GM12878 (cell line): ENCODE data around the gene SETD1A. TPM values are rescaled to one million over a fixed set of nuclear protein-coding genes. Genes with fewer than 3 reads are reported as not detected.

Source experiments
- ATAC-seq: fragments of 200-7000 bp; cut with Tn5 transposase; 3 replicates; pipeline ENCODE4 v1.9.1; 2020; ENCODE audit warnings: mild to moderate bottlenecking, moderate library complexity
- BruUV-seq: library from RNA; stranded (reverse); fragments of 400-500 nt; replicated peaks from 2 replicates; lab custom pipeline; 2021; lab: Mats Ljungman, UMichigan
- CTCF ChIA-PET: fragments of 300-600 bp; sonication (Branson Sonifier 250); formaldehyde crosslinking; extraction: SDS; loops from one replicate; lab custom pipeline; 2021; ENCODE audit warnings: inconsistent platforms; lab: Yijun Ruan, JAX
- POLR2A ChIA-PET: fragments of 350-600 bp; formaldehyde crosslinking; extraction: SDS; loops from one replicate; lab custom pipeline; 2021; ENCODE audit warnings: inconsistent platforms; lab: Charles Lee
- RAD21 ChIA-PET: fragments of 300-600 bp; sonication (Branson Sonifier 250); formaldehyde crosslinking; loops from one replicate; lab custom pipeline; 2023; ENCODE audit warnings: antibody characterized with exemption; ENCODE audit not compliant: unreplicated experiment; lab: Charles Lee
- SMC1A ChIA-PET: fragments of 300-600 bp; sonication (Branson Sonifier 250); formaldehyde crosslinking; loops from one replicate; lab custom pipeline; 2023; ENCODE audit not compliant: unreplicated experiment, uncharacterized antibody; lab: Charles Lee
- DNase-seq: peaks from one replicate; pipeline ENCODE4 v3.0.0-alpha.2; 2011; ENCODE audit warnings: low read depth, low spot score
- FAIRE-seq: peaks from 3 replicates; lab custom pipeline; 2011; peaks lifted over from hg19 to GRCh38; lab: Jason Lieb, UNC
- H2AFZ ChIP-seq: 2 replicates; pipeline ENCODE4 v1.6.0; 2011; ENCODE audit warnings: low read depth, low read length, control low read depth; ENCODE audit not compliant: control insufficient read depth
- H3K27ac ChIP-seq: 2 replicates; pipeline ENCODE4 v1.5.1; 2011; ENCODE audit warnings: control low read depth; ENCODE audit not compliant: control insufficient read depth, insufficient read depth
- H3K27me3 ChIP-seq, 2 experiments: replicated peaks in 1 of 2; 2 replicates each; pipeline versions ENCODE4 v1.6.0 to v1.6.1; 2011; ENCODE audit warnings: low read length in 1 of 2; ENCODE audit not compliant: control insufficient read depth in 2 of 2, insufficient read depth in 2 of 2
- H3K36me3 ChIP-seq, 2 experiments: 2 replicates each; pipeline ENCODE4 v1.5.1; 2011; ENCODE audit warnings: low read length in 1 of 2; ENCODE audit not compliant: control insufficient read depth in 2 of 2, insufficient read depth in 2 of 2
- H3K4me1 ChIP-seq: 2 replicates; pipeline ENCODE4 v1.6.1; 2011; ENCODE audit warnings: mild to moderate bottlenecking, low read length, moderate library complexity, mixed read lengths; ENCODE audit not compliant: control insufficient read depth, insufficient read depth
- H3K4me2 ChIP-seq: 2 replicates; pipeline ENCODE4 v1.6.0; 2011; ENCODE audit warnings: control low read depth; ENCODE audit not compliant: control insufficient read depth, insufficient read depth
- H3K4me3 ChIP-seq: fragments of 200-600 bp; sonication (generic); 2 replicates; pipeline ENCODE4 v1.5.1; 2016
- H3K79me2 ChIP-seq: 2 replicates; pipeline ENCODE4 v1.6.0; 2011; ENCODE audit warnings: low read length; ENCODE audit not compliant: control insufficient read depth, insufficient read depth
- H3K9ac ChIP-seq: 2 replicates; pipeline ENCODE4 v1.8.0; 2011; ENCODE audit warnings: low read length, control low read depth, mixed read lengths; ENCODE audit not compliant: control insufficient read depth, insufficient read depth
- H3K9me3 ChIP-seq: replicated peaks from 3 replicates; pipeline ENCODE4 v1.5.1; 2011; ENCODE audit warnings: mild to moderate bottlenecking, low read length; ENCODE audit not compliant: control insufficient read depth, insufficient read depth
- H4K20me1 ChIP-seq: 2 replicates; pipeline ENCODE4 v1.6.0; 2011; ENCODE audit not compliant: control insufficient read depth, insufficient read depth
- EGR1 ChIP-seq, 2 experiments: IDR thresholded peaks; 1 replicate in 1 of 2; 2 replicates in 1 of 2; pipeline ENCODE4 v1.6.1; 2011 to 2012; ENCODE audit warnings: low read depth in 2 of 2, low read length in 2 of 2, borderline replicate concordance in 1 of 2, mild to moderate bottlenecking in 1 of 2, moderate library complexity in 1 of 2
- IRF4 ChIP-seq: IDR thresholded peaks from 2 replicates; pipeline ENCODE4 v1.6.1; 2011; ENCODE audit warnings: low read depth, low read length
- NFIC ChIP-seq: IDR thresholded peaks from 2 replicates; pipeline ENCODE4 v1.6.1; 2012; ENCODE audit warnings: low read depth, mild to moderate bottlenecking, inconsistent platforms, low read length, moderate library complexity
- RELA ChIP-seq: fragments of 450-650 bp; IDR thresholded peaks from 2 replicates; pipeline ENCODE4 v1.8.0; 2014; ENCODE audit warnings: borderline replicate concordance; ENCODE audit not compliant: partially characterized antibody
- ZBTB11 ChIP-seq: fragments of 450-650 bp; formaldehyde crosslinking; IDR thresholded peaks from 2 replicates; pipeline ENCODE4 v1.5.0; 2022; ENCODE audit warnings: mild to moderate bottlenecking, missing genetic modification characterization
- WGBS: methylation state at CpG from one replicate; pipeline ENCODE4 v1.1.6; 2016; ENCODE audit warnings: low lambda C conversion rate; ENCODE audit not compliant: insufficient replicate concordance, insufficient coverage; ENCODE audit errors: missing lambda C conversion rate; 5-methylcytosine and 5-hydroxymethylcytosine counted together
- in situ Hi-C: fragments of 300-500 bp; cut with MboI; formaldehyde crosslinking; loops from 9 replicates; pipeline ENCODE4 v1.14.3; 2018; ENCODE audit warnings: mixed read lengths
- intact Hi-C: fragments of 100-400 bp; cut with micrococcal nuclease; formaldehyde crosslinking; loops from one replicate; pipeline ENCODE4 v1.14.2; 2022; ENCODE audit not compliant: unreplicated experiment
- polyA plus RNA-seq, 11 experiments: library from polyadenylated mRNA; depleted of rRNA in 4 of 11; unstranded in 6 of 11; stranded (reverse) in 5 of 11; fragments of >200 nt; fragmentation: Nextera tagmentation in 4 of 11; fragmentation: Illumina TruSeq in 1 of 11; extraction: Ambion mirVana in 4 of 11; extraction: Trizol in 1 of 11; gene quantifications; 1 replicate in 1 of 11; 2 replicates in 10 of 11; pipeline versions ENCODE4 v1.2.1 to v1.2.3, GENCODE V29; 2011 to 2016; ENCODE audit warnings: inconsistent platforms in 2 of 11, missing spikeins in 2 of 11, low read depth in 1 of 11
- total RNA-seq, 4 experiments: library from RNA; depleted of rRNA in 3 of 4; stranded (reverse); fragments of >200 nt in 3 of 4; fragmentation: Illumina TruSeq in 1 of 4; extraction: Trizol in 1 of 4; gene quantifications; 2 replicates each; pipeline versions ENCODE4 v1.2.1 to v1.2.3, GENCODE V29; 2013 to 2021

Gene SETD1A
- total and polyA plus RNA-seq, 10 of the 15 experiments (the other 5 are each of a cell fraction or from before 2014, with no cell fraction given): 0.02 to 25.9 (median 4.9) TPM

DNA sequence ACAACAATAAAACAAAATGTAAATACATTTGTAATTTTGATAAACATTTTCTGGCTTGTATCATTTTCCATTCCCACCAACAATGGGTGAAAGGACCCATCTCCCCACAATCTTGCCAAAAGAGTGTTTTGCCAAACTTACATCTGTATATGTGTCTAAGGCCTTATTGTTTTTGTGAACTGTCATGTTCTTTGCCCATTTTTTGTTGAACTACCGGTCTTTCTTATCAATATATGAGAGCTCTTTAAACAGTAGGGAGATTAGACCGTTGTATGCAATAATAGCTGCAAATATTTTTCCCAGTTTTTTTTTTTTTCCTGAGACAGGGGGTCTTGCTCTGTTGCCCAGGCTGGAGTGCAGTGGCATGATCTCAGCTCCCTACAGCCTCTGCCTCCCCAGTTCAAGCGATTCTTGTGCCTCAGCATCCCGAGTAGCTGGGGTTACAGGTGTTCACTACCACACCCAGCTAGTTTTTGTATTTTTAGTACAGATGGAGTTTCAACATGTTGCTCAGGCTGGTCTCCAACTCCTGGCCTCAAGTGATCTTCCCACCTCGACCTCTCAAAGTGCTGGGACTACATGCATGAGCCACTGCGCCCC, 66.2 kb downstream of the SETD1A start:
- WGBS: 42% methylated on average over 6 of the region's 6 CpGs
- H3K9ac ChIP-seq: no peak overlapping the region
- no peaks in the 10 kb centered on the region for H3K36me3 ChIP-seq
- H3K4me1 ChIP-seq: no peaks in the 10 kb centered on the region
- RAD21 ChIA-PET: interaction anchor here (0.6 to 1.5 kb wide), 4 partner anchors 27 to 69 kb away, joined by 3 to 4 read pairs (median 3); partner anchors contain the start of gene HSD3B7
- no peak for DNase-seq
- no TSS peak for BruUV-seq
- SMC1A ChIA-PET: no interaction called here
- H3K4me3 ChIP-seq: no peak overlapping the region
- POLR2A ChIA-PET: no interaction called here
- H3K4me2 ChIP-seq: no peak overlapping the region
- H3K9me3 ChIP-seq: no peaks in the 10 kb centered on the region
- intact Hi-C loops: no loop called here
- CTCF ChIA-PET: no interaction called here
- H3K79me2 ChIP-seq: no peaks in the 10 kb centered on the region
- H2AFZ ChIP-seq: no peak overlapping the region
- H4K20me1 ChIP-seq: no peaks in the 10 kb centered on the region
- no peak for TF ChIP-seq IRF4
- TF ChIP-seq, all 136 proteins: peak for 0
- no peaks in the 10 kb centered on the region for H3K27me3 ChIP-seq
- FAIRE-seq (no peak), ATAC-seq (no peak)
- in situ Hi-C loops: no loop called here
- no peak overlapping the region for H3K27ac ChIP-seq

- H3K9me3 ChIP-seq: no peaks in the 10 kb centered on the region
- no peak overlapping the region for H3K4me2 ChIP-seq
- 42% methylated on average over 5 of the region's 5 CpGs for WGBS
- H4K20me1 ChIP-seq: no peaks in the 10 kb centered on the region
- no peak overlapping the region for H2AFZ ChIP-seq
- no peak overlapping the region for H3K9ac ChIP-seq
- H3K79me2 ChIP-seq: no peaks in the 10 kb centered on the region
- no peaks in the 10 kb centered on the region for H3K4me1 ChIP-seq
- DNase-seq: no peak
- no peaks in the 10 kb centered on the region for H3K27me3 ChIP-seq
- CTCF ChIA-PET: no interaction called here
- no peak for ATAC-seq
- RAD21 ChIA-PET: interaction anchor here (0.7 kb wide), 1 partner anchor 13 kb away, joined by 3 read pairs; no protein-coding TSS in a partner anchor
- no peak overlapping the region for H3K27ac ChIP-seq
- no TSS peak for BruUV-seq
- POLR2A ChIA-PET: no interaction called here
- H3K4me3 ChIP-seq: no peak overlapping the region
- SMC1A ChIA-PET: interaction anchor here (0.6 kb wide), 1 partner anchor 25 kb away, joined by 3 read pairs; no protein-coding TSS in a partner anchor
- FAIRE-seq: no peak
- in situ Hi-C loops (no loop called here), intact Hi-C loops (no loop called here)
- TF ChIP-seq EGR1 (IDR thresholded peaks at IDR 0.05; ENCODE audit: borderline replicate concordance in 1 of 2, low read depth in 2 of 2, low read length in 2 of 2) (no peak), ZBTB11 (CRISPR knock-in tag) (no peak), NFIC (no peak), RELA (no peak)
- no peaks in the 10 kb centered on the region for H3K36me3 ChIP-seq
Measured at GRCh38 chr16:31025339-31025738, 67.8 kb downstream of the SETD1A start.
